ENCODE measurements around the gene RTN1.

- TF ChIP-seq, protein P1, sequence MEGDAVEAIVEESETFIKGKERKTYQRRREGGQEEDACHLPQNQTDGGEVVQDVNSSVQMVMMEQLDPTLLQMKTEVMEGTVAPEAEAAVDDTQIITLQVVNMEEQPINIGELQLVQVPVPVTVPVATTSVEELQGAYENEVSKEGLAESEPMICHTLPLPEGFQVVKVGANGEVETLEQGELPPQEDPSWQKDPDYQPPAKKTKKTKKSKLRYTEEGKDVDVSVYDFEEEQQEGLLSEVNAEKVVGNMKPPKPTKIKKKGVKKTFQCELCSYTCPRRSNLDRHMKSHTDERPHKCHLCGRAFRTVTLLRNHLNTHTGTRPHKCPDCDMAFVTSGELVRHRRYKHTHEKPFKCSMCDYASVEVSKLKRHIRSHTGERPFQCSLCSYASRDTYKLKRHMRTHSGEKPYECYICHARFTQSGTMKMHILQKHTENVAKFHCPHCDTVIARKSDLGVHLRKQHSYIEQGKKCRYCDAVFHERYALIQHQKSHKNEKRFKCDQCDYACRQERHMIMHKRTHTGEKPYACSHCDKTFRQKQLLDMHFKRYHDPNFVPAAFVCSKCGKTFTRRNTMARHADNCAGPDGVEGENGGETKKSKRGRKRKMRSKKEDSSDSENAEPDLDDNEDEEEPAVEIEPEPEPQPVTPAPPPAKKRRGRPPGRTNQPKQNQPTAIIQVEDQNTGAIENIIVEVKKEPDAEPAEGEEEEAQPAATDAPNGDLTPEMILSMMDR (IDR thresholded peaks at IDR 0.05; ENCODE audit: low read depth, low read length): no peak
- no peak for TF ChIP-seq EZH2phosphoT487 (IDR thresholded peaks at IDR 0.05; ENCODE audit: low read depth)
Measured at GRCh38 chr14:59638885-59639284, 231.7 kb downstream of the RTN1 start.

Data from OCI-LY3 (cell line).